Ishikawa (cell line): Measurements from ENCODE around the gene MYL12B.
A peak's percentile ranks its signal among the peaks of the same experiment; 100 is the strongest.

ENCODE experiments used
- CEBPB ChIP-seq: IDR thresholded peaks from 2 replicates; pipeline ENCODE4 v1.6.1; 2012
- CREB1 ChIP-seq: IDR thresholded peaks from 2 replicates; pipeline ENCODE4 v1.6.1; 2012; ENCODE audit warnings: low read depth
- EGR1 ChIP-seq: IDR thresholded peaks from 2 replicates; pipeline ENCODE4 v1.6.1; 2012
- EP300 ChIP-seq: IDR thresholded peaks from 2 replicates; pipeline ENCODE4 v1.6.1; 2012; ENCODE audit warnings: borderline replicate concordance
- FOXM1 ChIP-seq: IDR thresholded peaks from 2 replicates; pipeline ENCODE4 v1.6.1; 2012; ENCODE audit warnings: low read depth, borderline replicate concordance
- NFIC ChIP-seq: IDR thresholded peaks from 2 replicates; pipeline ENCODE4 v1.6.1; 2012
- RAD21 ChIP-seq: IDR thresholded peaks from 2 replicates; pipeline ENCODE4 v1.6.1; 2012; ENCODE audit warnings: low read depth
- TAF1 ChIP-seq: IDR thresholded peaks from 2 replicates; pipeline ENCODE4 v1.6.1; 2012; ENCODE audit warnings: low read depth, mild to moderate bottlenecking
- TCF12 ChIP-seq: IDR thresholded peaks from 2 replicates; pipeline ENCODE4 v1.6.1; 2012; ENCODE audit warnings: low read depth
- TEAD4 ChIP-seq: IDR thresholded peaks from 2 replicates; pipeline ENCODE4 v1.6.1; 2012
- USF1 ChIP-seq: IDR thresholded peaks from 2 replicates; pipeline ENCODE4 v1.6.1; 2012
- YY1 ChIP-seq: IDR thresholded peaks from 2 replicates; pipeline ENCODE4 v1.6.1; 2012; ENCODE audit warnings: low read depth
- ZBTB7A ChIP-seq: IDR thresholded peaks from 2 replicates; pipeline ENCODE4 v1.6.1; 2012; ENCODE audit warnings: low read depth
- TF ChIP-seq, protein P1 (sequence below): IDR thresholded peaks from 2 replicates; pipeline ENCODE4 v1.6.1; 2012; ENCODE audit warnings: low read depth, mild to moderate bottlenecking
- TF ChIP-seq, protein P2 (sequence below): IDR thresholded peaks from 2 replicates; pipeline ENCODE4 v1.6.1; 2012

Gene MYL12B

GRCh38 chr18:3306391-3306790, 44.5 kb downstream of the MYL12B start:
- no peak for TF ChIP-seq RAD21
- TF ChIP-seq, protein P1, sequence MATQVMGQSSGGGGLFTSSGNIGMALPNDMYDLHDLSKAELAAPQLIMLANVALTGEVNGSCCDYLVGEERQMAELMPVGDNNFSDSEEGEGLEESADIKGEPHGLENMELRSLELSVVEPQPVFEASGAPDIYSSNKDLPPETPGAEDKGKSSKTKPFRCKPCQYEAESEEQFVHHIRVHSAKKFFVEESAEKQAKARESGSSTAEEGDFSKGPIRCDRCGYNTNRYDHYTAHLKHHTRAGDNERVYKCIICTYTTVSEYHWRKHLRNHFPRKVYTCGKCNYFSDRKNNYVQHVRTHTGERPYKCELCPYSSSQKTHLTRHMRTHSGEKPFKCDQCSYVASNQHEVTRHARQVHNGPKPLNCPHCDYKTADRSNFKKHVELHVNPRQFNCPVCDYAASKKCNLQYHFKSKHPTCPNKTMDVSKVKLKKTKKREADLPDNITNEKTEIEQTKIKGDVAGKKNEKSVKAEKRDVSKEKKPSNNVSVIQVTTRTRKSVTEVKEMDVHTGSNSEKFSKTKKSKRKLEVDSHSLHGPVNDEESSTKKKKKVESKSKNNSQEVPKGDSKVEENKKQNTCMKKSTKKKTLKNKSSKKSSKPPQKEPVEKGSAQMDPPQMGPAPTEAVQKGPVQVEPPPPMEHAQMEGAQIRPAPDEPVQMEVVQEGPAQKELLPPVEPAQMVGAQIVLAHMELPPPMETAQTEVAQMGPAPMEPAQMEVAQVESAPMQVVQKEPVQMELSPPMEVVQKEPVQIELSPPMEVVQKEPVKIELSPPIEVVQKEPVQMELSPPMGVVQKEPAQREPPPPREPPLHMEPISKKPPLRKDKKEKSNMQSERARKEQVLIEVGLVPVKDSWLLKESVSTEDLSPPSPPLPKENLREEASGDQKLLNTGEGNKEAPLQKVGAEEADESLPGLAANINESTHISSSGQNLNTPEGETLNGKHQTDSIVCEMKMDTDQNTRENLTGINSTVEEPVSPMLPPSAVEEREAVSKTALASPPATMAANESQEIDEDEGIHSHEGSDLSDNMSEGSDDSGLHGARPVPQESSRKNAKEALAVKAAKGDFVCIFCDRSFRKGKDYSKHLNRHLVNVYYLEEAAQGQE: no peak

DNA sequence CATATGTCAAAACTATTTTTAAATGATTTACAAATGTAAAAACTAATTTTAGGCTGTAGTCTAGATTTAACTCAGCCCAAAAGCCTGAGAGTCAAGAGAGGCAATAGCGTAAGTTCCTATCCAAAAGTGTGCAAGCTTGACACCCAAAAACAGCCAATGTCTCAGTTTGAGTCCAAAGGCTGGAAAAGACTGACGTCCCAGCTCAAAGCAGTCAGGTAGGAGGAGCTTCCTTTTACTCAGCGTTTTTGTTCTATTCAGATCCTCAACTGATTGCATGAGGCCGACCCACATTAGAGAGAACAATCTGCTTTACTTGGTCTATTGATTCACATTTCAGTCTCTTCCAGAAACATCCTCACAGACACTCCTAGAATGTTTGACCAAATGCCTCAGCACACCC, 51.8 kb downstream of the MYL12B start:
- TF ChIP-seq, protein P2, sequence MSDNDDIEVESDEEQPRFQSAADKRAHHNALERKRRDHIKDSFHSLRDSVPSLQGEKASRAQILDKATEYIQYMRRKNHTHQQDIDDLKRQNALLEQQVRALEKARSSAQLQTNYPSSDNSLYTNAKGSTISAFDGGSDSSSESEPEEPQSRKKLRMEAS: no peak
- TF ChIP-seq EP300 (no peak), NFIC (no peak), TAF1 (no peak), CEBPB (no peak), ZBTB7A (no peak), CREB1 (no peak), YY1 (no peak), TCF12 (no peak)

DNA sequence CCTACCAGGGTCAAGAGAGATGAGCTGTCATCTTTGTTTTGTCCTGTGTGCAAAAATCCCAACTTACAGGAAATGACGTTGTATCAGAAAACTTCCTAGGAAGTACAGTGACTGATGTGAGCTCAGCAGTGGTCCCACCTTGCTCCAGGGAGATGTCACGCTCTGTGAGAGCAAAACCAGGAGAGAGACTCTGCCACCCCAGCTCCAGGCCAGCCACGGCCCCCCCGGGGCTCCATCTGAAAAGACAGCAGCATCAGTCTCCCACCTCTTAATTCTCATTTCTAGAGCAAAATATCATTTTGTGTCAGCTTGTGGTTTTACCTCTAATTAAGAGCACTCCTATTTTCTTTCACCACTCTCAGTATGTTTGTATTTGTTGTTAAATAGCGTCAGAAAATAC, 57.5 kb downstream of the MYL12B start:
- no peak for TF ChIP-seq EGR1

DNA sequence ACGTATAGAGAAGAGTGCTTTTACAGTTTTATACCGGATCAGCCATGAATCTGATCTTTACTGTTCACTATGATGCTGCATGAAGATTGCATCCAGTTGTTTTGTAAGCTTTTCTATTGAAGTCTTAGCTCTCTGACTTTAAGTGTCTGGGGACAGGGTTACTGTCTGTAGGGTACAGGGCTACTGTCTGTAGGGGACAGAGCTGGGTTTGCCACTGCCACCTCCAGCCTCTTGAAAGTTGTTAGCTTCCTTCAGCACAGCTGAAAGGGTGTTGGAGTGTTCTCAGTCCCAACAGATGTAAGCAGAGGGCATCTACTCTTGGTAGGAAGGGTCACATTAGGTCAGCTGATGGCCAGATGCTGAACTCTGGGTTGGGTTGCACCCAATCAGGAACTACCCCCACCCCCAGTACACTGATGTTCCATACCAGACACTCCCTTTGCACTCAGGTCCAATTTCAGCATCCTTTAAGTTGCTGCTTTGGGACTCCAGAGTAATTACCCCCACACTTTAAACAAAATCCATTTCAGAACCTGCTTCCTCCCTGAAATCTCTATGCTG, 58.0 kb downstream of the MYL12B start:
- TF ChIP-seq, protein P1: no peak
- TF ChIP-seq ZBTB7A: no peak
- no peak for TF ChIP-seq TEAD4
- TF ChIP-seq TCF12: no peak
- no peak for TF ChIP-seq EGR1
- TF ChIP-seq TAF1: no peak
- no peak for TF ChIP-seq EP300
- TF ChIP-seq YY1: no peak
- TF ChIP-seq USF1: no peak
- TF ChIP-seq RAD21: no peak
- TF ChIP-seq CEBPB: no peak
- no peak for TF ChIP-seq FOXM1
- TF ChIP-seq, protein P2: no peak
- no peak for TF ChIP-seq NFIC

DNA sequence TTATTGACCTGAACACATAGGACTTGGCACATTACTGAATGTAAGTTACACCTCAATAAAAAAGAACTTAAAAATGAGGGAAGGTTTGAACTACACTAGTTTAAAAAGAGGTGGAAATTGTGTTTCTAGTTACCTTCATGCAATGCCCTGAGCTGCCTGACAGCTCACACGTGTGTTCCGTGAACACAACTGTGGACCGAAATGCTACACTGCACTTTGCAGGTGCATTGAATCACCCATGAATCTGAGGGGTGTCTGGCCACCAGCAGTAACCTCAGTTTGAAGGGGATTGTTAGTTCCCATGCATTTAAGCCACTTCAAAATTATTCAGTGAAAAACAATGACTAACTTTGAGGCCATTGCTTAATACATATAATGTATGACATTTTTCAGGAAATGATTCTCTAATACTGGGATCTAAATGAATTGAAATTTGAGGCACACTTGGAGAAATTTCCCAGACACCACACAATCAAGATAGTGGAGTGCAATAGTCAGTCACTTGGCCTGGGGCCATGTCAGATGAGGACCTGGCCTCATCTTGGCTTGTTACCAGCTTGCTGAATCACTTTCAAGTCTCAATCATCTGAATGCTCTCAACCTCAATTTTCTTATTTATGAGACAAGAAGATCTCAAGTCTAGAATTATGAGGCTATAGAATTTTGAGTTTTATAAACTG, 59.3 kb downstream of the MYL12B start:
- TF ChIP-seq ZBTB7A (no peak), NFIC (peak; percentile 82)

GRCh38 chr18:3323900-3324299, 62.0 kb downstream of the MYL12B start:
- TF ChIP-seq NFIC: no peak
- TF ChIP-seq RAD21: no peak
- TF ChIP-seq CEBPB: no peak
- no peak for TF ChIP-seq TEAD4
- TF ChIP-seq ZBTB7A: no peak
- TF ChIP-seq FOXM1: no peak
- TF ChIP-seq, protein P1: no peak
- no peak for TF ChIP-seq EP300
- TF ChIP-seq YY1: no peak
- no peak for TF ChIP-seq USF1
- TF ChIP-seq EGR1: no peak
- TF ChIP-seq TCF12: no peak
